Stimulated activated CD8-positive, alpha-beta memory T cell treated with anti-CD3 and anti-CD28 coated beads, Interleukin-7, amount 100 ng/mL, for 4 hours (primary cell): ENCODE data around the gene WDR86.

ENCODE experiments used
- DNase-seq, 2 donors: peaks; one replicate each; pipeline ENCODE4 v3.0.0-alpha.2; 2020; ENCODE audit warnings: low read depth in 2 of 2

WDR86 gene

DNA sequence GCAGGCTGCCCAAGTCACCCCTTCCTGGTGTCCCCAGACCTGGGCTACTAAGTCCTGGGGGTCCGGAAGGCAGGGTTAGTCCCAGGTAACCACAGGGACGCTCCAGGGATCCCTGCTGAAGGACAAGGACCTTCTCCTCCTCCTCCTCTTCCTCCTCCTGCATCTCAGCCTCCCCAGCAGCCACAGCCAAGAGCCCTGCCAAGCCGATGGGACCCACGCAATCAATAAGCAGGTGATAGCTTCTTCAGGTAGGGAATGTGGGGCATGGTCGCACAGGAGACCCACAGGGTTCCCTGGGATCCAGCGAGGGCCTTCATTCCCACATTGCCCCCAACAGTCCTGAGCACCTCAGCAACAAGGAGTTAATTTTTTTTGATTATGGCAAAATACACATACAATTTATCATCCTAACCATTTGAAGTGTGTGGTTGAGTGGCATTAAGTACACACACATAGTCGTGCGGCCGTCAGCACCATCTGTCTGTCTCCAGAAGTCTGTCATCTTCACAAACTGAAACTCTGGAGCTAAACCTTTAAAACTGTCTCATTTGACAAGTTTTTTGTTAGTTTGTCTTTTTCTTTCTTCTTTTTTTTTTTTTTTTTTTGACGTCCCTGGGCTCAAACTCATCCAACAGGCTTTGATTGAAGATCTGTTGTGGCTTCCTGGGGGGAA lies 18.0 kb upstream of the WDR86 start:
- no peak for DNase-seq

DNA sequence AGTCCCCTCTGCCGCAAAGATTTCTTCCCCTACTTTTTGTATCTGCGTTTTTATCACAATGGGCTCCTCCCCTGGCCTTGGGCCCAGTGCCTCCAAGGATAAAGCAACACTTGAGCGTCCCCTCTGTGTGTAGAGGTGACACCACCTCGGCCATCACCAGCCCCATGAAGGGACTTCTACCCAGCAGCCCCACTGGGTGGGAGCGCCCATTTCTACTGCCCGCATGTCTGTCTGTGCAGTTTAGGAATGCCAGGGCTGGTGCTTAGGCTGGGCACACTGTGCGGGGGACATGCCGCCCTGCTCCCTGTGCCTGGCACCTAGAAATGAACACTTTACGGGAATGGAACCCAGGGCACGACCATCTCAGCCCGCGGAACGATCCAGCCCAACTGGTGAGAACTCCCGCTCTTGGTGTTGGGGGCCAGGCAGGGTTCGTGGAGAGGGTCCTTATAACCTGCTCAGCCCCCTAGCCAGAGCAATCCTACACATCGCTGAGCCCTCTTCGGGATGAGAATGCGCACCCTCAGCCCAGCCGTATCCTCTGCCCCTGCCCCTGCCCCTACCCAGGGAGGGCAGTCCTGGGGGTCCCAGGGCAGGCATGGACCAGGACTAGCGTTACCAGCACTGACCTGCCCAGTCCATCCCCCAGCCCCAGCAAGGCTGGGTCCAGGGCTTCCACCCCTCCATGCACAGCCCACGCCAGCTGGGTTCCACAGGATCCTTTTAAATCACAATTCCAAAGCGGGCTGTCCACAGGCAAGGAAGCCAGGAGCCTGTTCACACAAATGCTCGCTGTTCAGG lies 17.3 kb upstream of the WDR86 start:
- no peak for DNase-seq

DNA sequence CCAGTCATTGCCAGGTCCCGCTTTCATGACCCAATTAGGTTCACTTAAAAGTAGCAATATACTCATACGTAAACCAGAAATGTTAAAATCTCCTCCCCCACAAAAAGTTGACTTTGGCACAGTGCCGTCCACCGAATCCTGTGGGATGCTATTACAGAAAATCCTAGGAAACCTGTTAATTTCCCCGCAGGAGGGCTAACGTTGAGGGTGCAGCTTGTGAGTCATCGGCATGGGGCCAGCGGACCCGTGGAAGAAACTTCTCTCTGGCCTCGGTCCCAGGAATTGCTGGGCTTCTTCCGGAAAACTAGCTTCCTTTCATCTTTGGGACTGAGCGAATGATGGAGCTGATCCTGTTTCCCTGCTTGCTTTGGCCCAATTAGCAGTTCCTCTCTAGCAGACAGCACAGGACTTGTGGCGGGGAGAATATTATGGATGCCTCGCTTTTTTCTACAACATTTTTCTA lies 16.6 kb upstream of the WDR86 start:
- DNase-seq = no peak

DNA sequence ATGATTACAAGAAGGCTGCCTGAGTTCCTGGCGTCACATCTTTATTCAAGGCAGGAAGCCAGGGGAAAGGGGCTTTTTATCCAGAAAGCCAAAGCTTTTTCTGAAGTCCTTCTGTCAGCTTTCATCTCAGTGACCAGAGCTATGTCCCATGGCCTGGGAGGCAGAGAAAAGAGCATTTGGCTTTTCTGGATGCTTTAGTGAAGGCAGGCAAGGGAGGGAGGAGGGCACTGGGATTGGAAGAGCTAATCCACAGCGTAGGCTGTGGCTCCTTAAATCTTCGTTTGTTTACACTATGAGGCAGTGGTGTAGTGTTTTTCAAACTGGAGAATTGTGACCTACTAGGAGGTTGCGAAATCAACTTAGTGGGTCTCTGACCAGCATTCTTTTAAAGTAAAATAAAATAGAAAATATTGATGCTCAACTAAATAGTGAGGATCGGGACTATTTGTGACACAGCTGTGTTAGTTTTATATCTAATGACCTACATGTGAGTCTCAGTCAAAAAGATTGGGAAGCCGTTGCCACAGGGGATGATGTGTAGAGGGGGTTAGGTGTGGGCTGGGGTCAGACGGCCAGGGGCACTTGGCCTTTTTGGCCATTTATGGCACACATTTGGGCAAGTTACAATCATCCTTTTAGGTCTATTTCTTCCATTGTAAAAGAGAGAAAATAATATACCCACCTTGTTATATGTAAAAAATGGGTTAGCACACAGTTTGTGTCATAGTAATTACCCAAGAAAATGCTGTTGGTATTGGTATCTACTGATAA lies 16.0 kb upstream of the WDR86 start:
- no peak for DNase-seq

DNA sequence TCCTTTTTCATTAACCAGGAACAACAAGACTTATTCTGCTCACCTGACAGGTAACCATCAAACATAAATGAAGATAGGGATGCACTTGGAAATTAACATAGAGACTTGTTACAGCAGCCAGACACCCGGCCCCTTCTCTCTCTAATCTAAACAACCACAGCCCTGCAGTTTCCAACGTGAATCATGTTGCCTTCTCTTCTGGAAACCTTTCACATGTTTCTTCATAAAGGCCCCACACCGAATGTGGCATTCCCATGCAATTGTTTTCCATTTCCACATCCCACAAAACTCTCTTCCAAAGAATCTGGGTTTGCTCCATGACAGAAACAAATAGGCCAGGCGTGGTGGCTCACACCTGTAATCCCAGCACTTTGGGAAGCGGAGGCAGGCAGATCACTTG lies 15.0 kb upstream of the WDR86 start:
- DNase-seq = no peak

DNA sequence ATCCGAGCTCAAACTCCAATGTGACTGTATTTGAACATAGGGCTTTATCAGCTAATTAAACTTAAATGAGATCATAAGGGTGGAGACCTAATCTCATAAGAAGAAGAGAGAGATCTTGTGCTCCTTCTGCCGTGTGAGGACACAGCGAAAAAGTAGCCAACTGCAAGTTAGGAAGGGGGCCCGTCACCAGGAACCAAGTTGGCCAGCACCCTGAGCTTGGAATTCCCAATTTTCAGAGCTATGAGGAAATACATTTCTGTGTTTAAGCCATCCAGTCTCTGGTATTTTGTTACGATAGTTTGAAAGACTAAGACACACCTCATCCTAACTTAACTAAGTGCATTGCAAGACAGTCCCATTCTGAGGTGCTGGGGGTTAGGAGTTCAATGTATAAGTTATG lies 14.1 kb upstream of the WDR86 start:
- no peak for DNase-seq

DNA sequence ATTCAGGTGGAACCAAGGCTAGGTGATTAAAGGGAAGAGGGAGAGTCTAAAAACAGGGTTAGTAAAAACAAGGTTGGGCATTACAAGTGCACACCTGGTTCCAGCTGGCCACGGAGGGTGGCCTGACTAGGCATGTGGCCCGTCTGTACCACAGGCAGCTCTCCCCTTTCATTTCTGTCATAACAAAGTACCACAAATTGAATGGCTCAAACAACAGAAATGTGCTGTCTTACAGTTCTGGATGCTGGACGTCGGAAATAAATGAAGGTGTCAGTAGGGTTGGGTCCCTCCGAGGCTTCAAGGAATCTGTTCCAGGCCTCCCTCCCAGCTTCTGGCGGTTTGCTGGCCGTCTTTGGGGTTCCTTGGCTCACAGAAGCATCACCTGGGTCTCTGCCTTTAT lies 13.4 kb upstream of the WDR86 start:
- DNase-seq = no peak

DNA sequence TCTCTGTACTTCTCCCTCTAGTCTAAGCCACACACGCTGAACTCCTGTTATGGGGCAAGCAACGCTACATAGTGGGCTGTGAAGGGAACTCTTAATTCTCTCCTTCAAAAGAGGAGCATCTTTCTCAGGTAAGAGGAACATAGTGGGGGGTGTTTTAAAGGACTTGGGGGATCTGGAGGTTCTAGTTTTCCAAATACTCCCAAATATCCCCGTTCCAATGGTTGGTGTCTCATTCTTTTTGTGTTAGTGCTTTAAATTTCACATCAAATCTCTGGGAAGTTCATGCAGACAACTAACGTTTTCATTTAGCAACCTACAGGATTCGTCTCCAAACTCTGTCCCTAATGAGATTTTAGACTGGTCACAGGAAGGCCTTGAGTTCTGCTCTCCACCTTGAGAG lies 12.4 kb upstream of the WDR86 start:
- DNase-seq = no peak

DNA sequence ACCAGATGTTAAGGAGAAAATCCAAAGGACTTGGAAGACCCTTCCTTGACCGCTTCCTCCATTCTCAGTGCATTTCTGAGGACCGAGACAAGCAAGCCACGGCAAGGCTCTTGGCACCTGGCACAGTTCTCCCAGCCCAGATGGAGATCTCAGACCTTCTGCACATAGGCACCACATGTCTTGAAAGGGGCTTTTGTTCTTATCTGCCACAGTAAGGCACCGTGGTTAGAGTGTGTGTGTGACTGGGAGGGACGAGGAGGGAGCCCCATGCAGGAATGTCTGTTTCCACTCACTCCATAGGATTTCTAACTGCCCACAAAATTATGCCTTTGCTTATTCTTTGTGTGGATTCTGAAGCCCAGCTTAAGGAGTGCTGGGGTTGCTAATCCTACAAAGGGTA lies 10.3 kb upstream of the WDR86 start:
- DNase-seq = no peak

DNA sequence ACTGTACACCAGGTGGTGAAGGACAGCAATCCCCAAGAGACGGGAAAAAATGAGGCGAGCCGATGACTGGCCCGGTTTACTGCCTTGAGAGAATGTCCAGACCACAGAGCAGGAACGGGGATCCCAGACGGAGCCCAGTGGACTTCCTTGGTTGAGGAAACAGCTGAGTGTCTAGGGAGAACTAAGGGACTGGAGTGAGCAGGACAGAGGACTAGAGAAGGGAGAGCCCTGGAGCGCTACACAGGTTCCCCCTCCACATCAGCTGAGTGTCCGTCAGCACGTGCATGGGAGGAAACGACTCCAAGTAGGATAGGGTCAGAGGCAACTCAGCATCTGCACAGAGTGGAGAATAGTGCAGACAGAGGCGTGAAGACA lies 7.1 kb upstream of the WDR86 start:
- no peak for DNase-seq

DNA sequence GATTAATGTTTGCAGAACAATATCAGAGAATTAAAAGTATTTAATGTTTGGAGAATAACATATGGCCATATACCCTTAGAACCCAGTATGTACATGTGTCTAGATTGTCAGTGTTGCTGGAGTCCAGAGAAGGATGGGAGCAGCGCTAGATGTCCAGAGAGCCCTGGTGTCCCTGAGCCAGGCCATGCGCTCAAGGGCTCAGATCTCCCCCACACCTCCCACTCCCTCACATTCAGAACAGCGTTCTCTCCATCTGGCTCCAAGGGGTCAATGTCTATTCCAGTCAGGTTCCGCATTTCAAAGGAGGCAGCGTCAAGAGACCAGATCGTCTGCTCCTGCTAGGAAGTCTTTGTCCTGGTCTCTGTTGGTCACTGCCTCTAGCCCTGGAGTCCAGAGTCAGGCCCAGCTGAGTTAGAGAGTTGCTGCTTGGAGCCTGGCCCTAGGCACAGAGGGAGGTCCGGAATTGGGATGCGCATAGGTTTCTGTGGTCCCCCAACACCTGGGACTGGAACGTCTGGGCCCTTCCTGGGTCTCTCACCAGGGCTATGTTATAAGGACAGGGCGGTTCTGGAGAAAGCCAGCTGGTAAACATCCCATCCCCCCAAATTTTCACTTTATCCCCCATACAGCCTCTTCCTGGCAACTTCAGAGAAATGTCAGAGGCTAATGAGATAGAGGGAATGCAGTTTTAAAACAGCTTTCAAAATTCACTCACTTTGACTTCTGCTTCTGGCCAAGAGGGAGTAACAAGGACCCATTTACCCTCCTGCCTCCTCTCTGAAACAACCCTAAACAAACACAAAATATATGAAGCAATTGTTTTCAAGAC lies 6.5 kb upstream of the WDR86 start:
- DNase-seq = no peak

DNA sequence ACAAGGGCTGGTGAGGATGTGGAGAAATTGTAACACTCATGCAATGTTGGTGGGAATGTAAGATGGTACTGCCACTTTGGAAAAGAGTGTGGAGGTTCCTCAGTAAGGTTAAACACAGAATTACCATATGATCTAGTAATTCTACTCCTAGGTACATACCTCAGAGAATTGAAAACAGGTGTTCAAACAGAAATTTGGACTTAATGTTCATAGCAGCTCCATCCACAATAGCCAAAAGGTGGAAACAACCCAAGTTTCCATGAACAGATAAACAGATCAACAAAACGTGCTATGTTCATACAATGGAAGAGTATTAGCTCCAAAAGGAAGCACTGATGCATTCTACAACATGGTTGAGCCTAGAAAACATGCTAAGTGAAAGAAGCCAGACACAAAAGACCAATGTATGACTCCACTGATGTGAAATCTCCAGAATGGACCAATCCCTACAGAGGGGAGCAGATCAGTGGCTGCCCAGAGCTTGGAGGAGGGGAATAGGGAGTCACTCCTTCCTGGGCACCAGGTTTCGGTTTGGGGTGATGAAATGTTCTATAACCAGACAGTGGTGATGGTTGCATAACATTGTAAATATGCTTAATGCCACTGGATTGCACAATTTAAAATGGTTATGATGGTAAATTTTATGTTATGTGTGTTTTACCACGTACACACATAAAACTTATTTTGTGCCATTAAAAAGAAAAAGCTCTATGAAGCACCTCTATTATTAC lies 5.7 kb upstream of the WDR86 start:
- DNase-seq = no peak

DNA sequence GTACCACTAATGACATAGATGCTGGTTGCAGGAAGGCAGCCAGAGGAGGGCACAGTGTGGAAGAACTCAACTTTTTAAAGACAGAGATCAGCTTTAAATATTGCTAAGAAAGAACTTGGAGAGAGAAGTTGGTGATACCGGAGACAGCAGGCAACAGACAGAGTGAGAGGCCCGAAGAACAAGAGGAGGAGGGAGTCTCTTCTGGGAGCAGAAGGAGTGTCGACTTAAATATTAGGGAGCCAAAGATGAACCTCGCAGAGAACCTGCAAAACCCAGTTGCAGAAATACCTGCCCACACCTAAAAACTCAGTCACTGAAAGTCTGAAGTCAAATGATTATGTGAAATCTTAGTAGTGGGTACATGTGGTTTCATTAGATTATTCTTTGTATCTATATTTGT lies 3.4 kb upstream of the WDR86 start:
- DNase-seq = no peak

DNA sequence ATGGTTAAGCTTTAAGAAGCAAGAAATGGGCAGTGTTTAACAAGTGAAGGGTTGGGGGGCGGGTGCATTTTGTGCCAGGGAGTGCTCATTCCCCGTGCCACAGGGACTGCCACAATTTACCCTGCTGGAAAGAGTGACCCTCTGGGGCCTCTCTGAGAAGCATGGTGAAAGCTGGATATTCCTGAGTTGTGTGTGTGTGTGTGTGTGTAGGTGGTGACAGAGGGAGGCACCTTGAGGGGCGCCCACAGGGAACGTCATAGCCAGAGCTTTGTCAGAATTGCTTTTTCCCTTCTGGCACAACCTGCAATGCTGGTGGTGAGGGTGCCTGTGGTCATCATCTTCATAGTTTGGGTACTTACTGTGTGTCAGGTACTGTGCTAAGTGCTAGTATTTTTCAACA lies 2.5 kb upstream of the WDR86 start:
- no peak for DNase-seq

DNA sequence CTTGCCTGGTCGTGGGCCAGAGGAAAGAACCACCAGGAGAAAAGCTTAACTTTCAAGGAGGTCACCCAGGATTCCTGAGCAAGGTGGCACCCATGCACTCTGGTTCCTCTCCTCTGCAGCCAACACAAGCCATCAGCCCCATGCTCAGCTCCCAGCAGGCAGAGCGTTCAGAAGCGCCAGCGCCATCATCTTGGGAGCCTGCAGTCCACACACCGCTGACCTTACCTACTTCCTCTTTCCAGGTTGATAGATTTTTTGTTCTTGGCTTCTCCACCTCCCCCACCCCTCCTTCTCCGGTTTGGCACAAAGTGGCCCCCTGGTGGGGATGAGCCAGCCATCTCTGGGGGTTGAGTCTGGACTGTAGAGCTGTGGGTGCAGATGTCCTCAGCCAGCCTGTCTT lies 1.7 kb upstream of the WDR86 start:
- no peak for DNase-seq

DNA sequence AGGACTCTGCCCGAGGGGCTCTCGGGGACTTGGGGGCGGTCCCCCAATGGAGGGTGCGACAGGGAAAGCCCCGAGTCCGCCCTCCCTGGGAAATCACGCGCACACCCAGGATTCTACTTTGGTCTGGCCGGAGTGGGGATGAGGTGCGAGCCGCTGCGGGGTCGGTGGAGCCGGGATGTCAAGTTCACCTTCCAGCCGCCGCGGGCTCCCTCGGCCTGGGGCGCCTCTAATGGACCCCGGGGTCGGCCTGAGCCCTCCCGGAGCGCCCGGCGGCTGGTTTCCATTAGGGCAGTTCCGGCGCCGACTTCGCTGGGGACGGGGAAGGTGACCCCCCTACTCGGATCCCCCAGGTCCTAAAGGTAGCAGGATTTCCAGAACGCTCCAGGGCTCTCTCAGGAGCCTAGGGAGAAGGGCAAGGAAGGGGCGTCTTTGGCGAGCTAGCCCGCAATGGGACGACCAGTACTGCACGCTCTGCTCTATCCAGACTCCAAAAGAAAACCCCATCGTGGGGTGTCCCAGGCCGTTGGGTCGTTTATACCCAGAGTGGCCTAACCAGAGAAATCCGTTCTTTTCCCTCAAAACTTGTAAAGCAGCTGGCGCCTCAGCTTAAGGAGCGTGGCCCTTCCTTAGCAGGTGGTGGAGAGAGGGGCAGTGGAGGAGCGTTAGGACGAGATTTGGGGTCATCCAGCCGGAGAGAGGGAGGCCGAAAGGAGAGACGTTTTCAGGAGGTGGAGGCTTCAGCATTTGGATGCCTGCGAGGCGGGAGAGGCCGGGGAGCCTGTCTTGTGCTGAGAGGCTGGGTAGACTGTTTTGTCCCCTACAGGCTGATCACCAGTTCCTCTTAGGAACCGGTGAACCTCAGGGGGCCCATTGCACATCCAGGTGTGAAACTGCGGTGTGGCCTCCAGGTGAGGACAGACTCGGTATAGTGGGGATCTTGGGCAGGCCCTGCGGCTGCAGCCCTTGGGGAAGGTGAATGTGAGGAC lies 860 bp upstream of the WDR86 start:
- DNase-seq = no peak

DNA sequence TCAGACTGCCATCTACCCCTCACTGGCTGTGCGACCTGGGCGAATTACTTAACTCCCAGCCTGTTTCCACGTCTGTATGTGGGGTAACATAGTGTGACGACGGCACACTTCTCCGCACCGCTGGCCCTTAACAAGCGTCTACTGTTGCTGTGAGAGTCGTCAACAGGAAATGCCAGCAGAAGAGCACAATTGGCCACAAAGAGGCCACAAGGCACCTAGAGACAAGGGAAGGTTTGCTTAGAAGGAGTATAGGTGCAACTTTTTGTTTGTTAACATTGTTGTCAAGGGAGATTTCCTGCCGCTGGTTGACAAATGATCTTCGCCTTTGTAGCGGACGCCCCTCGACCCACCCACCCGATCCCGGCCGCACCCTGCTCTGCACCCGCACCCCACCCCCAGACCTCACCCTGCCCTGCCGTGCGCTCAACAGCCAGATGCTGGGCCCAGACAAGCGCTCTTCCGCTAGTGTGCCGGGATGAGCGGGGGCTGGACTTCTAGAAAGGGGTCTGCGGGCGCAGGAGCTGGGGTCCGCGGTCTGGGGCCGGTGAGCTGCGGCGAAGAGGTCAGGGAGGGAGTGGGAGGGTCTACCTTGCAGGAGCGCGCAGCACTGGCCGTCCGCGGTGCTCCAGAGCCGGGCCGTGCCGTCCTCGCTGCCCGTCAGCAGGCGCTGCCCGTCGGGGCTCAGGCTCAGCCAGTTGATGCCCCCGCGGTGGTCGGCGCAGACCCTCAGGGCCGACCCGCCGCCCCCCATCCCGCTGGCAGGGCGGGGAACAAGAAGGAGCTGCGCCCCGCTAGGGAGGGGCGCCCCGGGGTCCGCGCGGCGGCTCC lies 785 bp downstream of the WDR86 start:
- peak; percentile 23 to 41 for DNase-seq

DNA sequence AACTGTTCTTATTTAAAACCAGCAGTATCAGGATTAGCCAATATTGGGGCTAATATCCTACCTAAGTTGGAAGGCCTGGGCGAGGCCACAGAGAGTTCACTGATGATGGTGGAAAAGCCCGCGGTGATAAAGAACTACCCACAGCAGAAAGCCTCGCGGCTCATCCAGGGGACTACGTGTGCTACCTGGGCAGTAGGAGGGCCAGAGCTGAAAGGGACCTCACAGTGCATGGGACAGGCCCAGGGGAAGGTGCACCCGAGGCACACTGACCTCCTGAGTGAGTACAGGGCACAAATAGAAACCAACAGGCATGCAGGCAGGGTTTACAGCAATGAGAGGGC lies 1.4 kb downstream of the WDR86 start:
- no peak for DNase-seq

DNA sequence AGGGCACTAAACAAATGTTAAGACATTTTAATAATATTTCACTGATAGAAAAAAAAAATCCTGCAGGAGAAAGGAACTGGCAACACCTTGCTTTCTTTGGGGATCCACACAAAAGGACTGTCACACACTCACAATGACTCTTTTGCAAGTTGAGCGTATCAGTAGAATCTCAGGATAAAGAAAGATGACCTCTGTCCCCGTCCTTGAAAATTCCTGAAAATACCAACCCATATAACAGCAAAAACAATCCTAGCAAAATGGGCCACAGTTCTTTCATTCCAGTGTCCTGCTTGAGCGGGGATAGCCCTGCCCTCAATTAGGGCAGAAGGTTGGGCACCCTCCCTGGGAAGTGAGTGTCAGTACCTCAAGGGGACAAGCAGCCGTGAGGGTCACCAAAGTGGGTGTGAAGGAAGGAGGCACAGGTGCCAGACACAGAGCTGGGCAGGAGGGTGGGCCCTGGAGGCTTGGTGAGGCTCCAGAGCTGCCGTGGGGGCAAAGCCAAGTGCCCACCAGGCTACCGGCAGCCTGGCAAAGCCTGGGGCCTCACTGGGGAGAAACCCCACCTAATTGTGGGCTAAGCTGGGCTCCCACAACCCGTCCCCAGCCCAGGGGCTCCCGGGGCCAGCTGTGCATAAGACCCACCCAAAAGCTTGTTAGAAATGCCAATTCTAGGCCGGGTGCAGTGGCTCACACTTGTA lies 2.8 kb downstream of the WDR86 start:
- DNase-seq = no peak
